T-helper 17 cell (primary cell): ENCODE measurements around the gene DCPS. TPM values are rescaled to one million over a fixed set of nuclear protein-coding genes. Genes with fewer than 3 reads are reported as not detected.
"Not testable (repeated sequence)": the region's sequence is repeated elsewhere in the genome, so short reads cannot be mapped to it uniquely, and the experiment has no call there.

Source experiments
- ATAC-seq: fragments of 150-1000 bp; cut with Tn5 transposase; 2 replicates; pipeline ENCODE4 v1.10.0; 2021; ENCODE audit warnings: mild to moderate bottlenecking, moderate library complexity
- DNase-seq, 3 donors: peaks; one replicate each; pipeline versions ENCODE4 v3.0.0 to v3.0.0-alpha.2; 2020 to 2021
- H3K9me3 ChIP-seq: one replicate; pipeline ENCODE4 v1.7.0; 2013; ENCODE audit warnings: low read length, mild to moderate bottlenecking; ENCODE audit not compliant: control insufficient read depth, poor library complexity, severe bottlenecking
- H3K27ac Mint-ChIP-seq: one replicate; pipeline ENCODE4 v1.8.0; 2022; ENCODE audit warnings: mild to moderate bottlenecking, moderate library complexity, mixed read lengths
- H3K27me3 Mint-ChIP-seq: one replicate; pipeline ENCODE4 v1.8.0; 2022; ENCODE audit warnings: mixed read lengths
- H3K36me3 Mint-ChIP-seq: one replicate; pipeline ENCODE4 v1.8.0; 2022; ENCODE audit warnings: low read depth, mixed read lengths
- H3K4me1 Mint-ChIP-seq: one replicate; pipeline ENCODE4 v1.8.0; 2022; ENCODE audit warnings: mild to moderate bottlenecking, mixed read lengths
- H3K4me3 Mint-ChIP-seq: one replicate; pipeline ENCODE4 v1.8.0; 2022; ENCODE audit warnings: mild to moderate bottlenecking, moderate library complexity, mixed read lengths
- total RNA-seq, 4 donors: library from RNA in 2 of 4; stranded (reverse) in 2 of 4; gene quantifications; one replicate each; pipeline ENCODE4 v1.2.3 and lab custom pipeline; 2022 to 2026

DCPS gene
- total RNA-seq, 2 donors from 2014 or later, result 12.1 to 14.9 TPM

GRCh38 chr11:126383339-126384335, 79.8 kb downstream of the DCPS start:
- Mint-ChIP-seq H3K36me3 (no peaks in the 10 kb centered on the region), H3K4me1 (peaks cover 2% of the 10 kb centered on the region), H3K27ac (no peak overlapping the region), H3K4me3 (no peak overlapping the region), H3K27me3 (no peaks in the 10 kb centered on the region)
- ATAC-seq (no peak), DNase-seq (no peak)
- H3K9me3 ChIP-seq, result no peaks in the 10 kb centered on the region

- H3K27ac Mint-ChIP-seq, result no peak overlapping the region
- DNase-seq (no peak), ATAC-seq (no peak)
- H3K36me3 Mint-ChIP-seq, result no peaks in the 10 kb centered on the region
- H3K27me3 Mint-ChIP-seq, result no peaks in the 10 kb centered on the region
- H3K4me1 Mint-ChIP-seq, result peaks cover 2% of the 10 kb centered on the region
- H3K4me3 Mint-ChIP-seq, result no peak overlapping the region
- no peaks in the 10 kb centered on the region for H3K9me3 ChIP-seq
Measured at GRCh38 chr11:126384449-126385070, 80.7 kb downstream of the DCPS start.

- Mint-ChIP-seq H3K4me1 (peaks cover 3% of the 10 kb centered on the region), H3K27me3 (peaks cover 3% of the 10 kb centered on the region), H3K36me3 (no peaks in the 10 kb centered on the region), H3K27ac (no peak overlapping the region), H3K4me3 (no peak overlapping the region)
- no peaks in the 10 kb centered on the region for H3K9me3 ChIP-seq
- DNase-seq (no peak), ATAC-seq (no peak)
Measured at GRCh38 chr11:126385991-126386728, 82.3 kb downstream of the DCPS start.

- not testable (repeated sequence) for DNase-seq, H3K27ac Mint-ChIP-seq, H3K36me3 Mint-ChIP-seq, H3K9me3 ChIP-seq, H3K4me3 Mint-ChIP-seq, H3K4me1 Mint-ChIP-seq, H3K27me3 Mint-ChIP-seq, ATAC-seq
Measured at GRCh38 chr11:126386729-126387071, 82.8 kb downstream of the DCPS start.

- H3K36me3 Mint-ChIP-seq, result no peaks in the 10 kb centered on the region
- H3K9me3 ChIP-seq, result no peaks in the 10 kb centered on the region
- DNase-seq, result no peak
- H3K4me1 Mint-ChIP-seq, result peaks cover 7% of the 10 kb centered on the region
- no peak overlapping the region for H3K4me3 Mint-ChIP-seq
- no peak overlapping the region for H3K27ac Mint-ChIP-seq
- no peak for ATAC-seq
- H3K27me3 Mint-ChIP-seq, result peaks cover 6% of the 10 kb centered on the region
Measured at GRCh38 chr11:126387857-126388256, 84.0 kb downstream of the DCPS start.

GRCh38 chr11:126390272-126390867, 86.5 kb downstream of the DCPS start:
- no peaks in the 10 kb centered on the region for H3K9me3 ChIP-seq
- H3K36me3 Mint-ChIP-seq, result no peaks in the 10 kb centered on the region
- ATAC-seq (no peak), DNase-seq (no peak)
- peaks cover 7% of the 10 kb centered on the region for H3K4me1 Mint-ChIP-seq
- H3K27ac Mint-ChIP-seq, result peak overlapping the region; percentile 60
- H3K4me3 Mint-ChIP-seq, result no peak overlapping the region
- H3K27me3 Mint-ChIP-seq, result peaks cover 6% of the 10 kb centered on the region

- no peak for DNase-seq
- Mint-ChIP-seq H3K36me3 (no peaks in the 10 kb centered on the region), H3K27ac (peak overlapping the region; percentile 60), H3K4me3 (no peak overlapping the region), H3K27me3 (peaks cover 6% of the 10 kb centered on the region), H3K4me1 (peaks cover 5% of the 10 kb centered on the region)
- no peaks in the 10 kb centered on the region for H3K9me3 ChIP-seq
- no peak for ATAC-seq
Measured at GRCh38 chr11:126391286-126391954, 87.6 kb downstream of the DCPS start.

- Mint-ChIP-seq H3K36me3 (no peaks in the 10 kb centered on the region), H3K4me1 (peaks cover 5% of the 10 kb centered on the region), H3K27me3 (peaks cover 6% of the 10 kb centered on the region), H3K4me3 (no peak overlapping the region), H3K27ac (peak overlapping the region; percentile 60)
- peak; percentile 30 for ATAC-seq
- no peak for DNase-seq
- no peaks in the 10 kb centered on the region for H3K9me3 ChIP-seq
Measured at GRCh38 chr11:126391970-126392632, 88.2 kb downstream of the DCPS start.

GRCh38 chr11:126392633-126393013, 88.8 kb downstream of the DCPS start:
- H3K4me1 Mint-ChIP-seq, result peaks cover 5% of the 10 kb centered on the region
- no peak overlapping the region for H3K4me3 Mint-ChIP-seq
- peaks cover 6% of the 10 kb centered on the region for H3K27me3 Mint-ChIP-seq
- no peak for DNase-seq
- no peak for ATAC-seq
- H3K9me3 ChIP-seq, result no peaks in the 10 kb centered on the region
- no peaks in the 10 kb centered on the region for H3K36me3 Mint-ChIP-seq
- H3K27ac Mint-ChIP-seq, result peak overlapping the region; percentile 60

GRCh38 chr11:126393143-126393542, 89.3 kb downstream of the DCPS start:
- H3K27ac Mint-ChIP-seq, result no peak overlapping the region
- ATAC-seq, result no peak
- peaks cover 6% of the 10 kb centered on the region for H3K27me3 Mint-ChIP-seq
- peaks cover 5% of the 10 kb centered on the region for H3K4me1 Mint-ChIP-seq
- H3K36me3 Mint-ChIP-seq, result no peaks in the 10 kb centered on the region
- no peak overlapping the region for H3K4me3 Mint-ChIP-seq
- DNase-seq, result no peak
- no peaks in the 10 kb centered on the region for H3K9me3 ChIP-seq

GRCh38 chr11:126394036-126394435, 90.2 kb downstream of the DCPS start:
- H3K27me3 Mint-ChIP-seq, result peaks cover 6% of the 10 kb centered on the region
- H3K27ac Mint-ChIP-seq, result peak overlapping the region; percentile 39
- peaks cover 5% of the 10 kb centered on the region for H3K4me1 Mint-ChIP-seq
- H3K36me3 Mint-ChIP-seq, result no peaks in the 10 kb centered on the region
- ATAC-seq, result no peak
- H3K9me3 ChIP-seq, result no peaks in the 10 kb centered on the region
- H3K4me3 Mint-ChIP-seq, result no peak overlapping the region
- DNase-seq, result no peak

- not testable (repeated sequence) for H3K27me3 Mint-ChIP-seq, DNase-seq, H3K4me3 Mint-ChIP-seq, ATAC-seq, H3K36me3 Mint-ChIP-seq, H3K4me1 Mint-ChIP-seq, H3K9me3 ChIP-seq
- H3K27ac Mint-ChIP-seq, result peak overlapping the region; percentile 39
Measured at GRCh38 chr11:126394634-126395072, 90.8 kb downstream of the DCPS start.
